Bronchial smooth muscle cell (primary cell): ENCODE measurements around the gene CLDN6. TPM values are rescaled to one million over a fixed set of nuclear protein-coding genes. Genes with fewer than 3 reads are reported as not detected.

Experiments used
- total RNA-seq: library from RNA; depleted of rRNA; stranded (reverse); fragments of >200 nt; gene quantifications from 2 replicates; pipeline ENCODE4 v1.2.1, GENCODE V29; 2014

The CLDN6 gene
- total RNA-seq = 0.09 and 0.16 TPM in 2 replicates

GRCh38 chr16:3017794-3018506 lies at the start of gene CLDN6:
TSS of gene CLDN6 (minus strand) at chr16:3018183. CDS start at chr16:3016021, 2,162 bp downstream.

GRCh38 chr16:3065069-3065741 lies 47.2 kb upstream of the CLDN6 start, which contains the start of gene IL32:
TSS of gene IL32 (plus strand) at chr16:3065640. CDS start at chr16:3065812, 172 bp downstream.

GRCh38 chr16:3045758-3046640 lies 28.0 kb upstream of the CLDN6 start, which contains the start of gene MMP25:
TSS of gene MMP25 (plus strand) at chr16:3046561. CDS start at chr16:3046918, 357 bp downstream.

GRCh38 chr16:3036726-3037315 lies 18.8 kb upstream of the CLDN6 start, which contains the start of gene BICDL2:
TSS of gene BICDL2 (minus strand) at chr16:3036944. CDS start at chr16:3035496, 1,448 bp downstream.

GRCh38 chr16:3023669-3024478 lies 5.9 kb upstream of the CLDN6 start, which contains the start of the genes HCFC1R1 and THOC6:
TSS of gene HCFC1R1 (minus strand) at chr16:3023942. CDS start at chr16:3023941, 1 bp downstream.
TSS of gene THOC6 (plus strand) at chr16:3024035. CDS start at chr16:3024327, 292 bp downstream.

GRCh38 chr16:3020247-3020603 lies 2.2 kb upstream of the CLDN6 start, which contains the start of gene TNFRSF12A:
TSS of gene TNFRSF12A (plus strand) at chr16:3020368. CDS start at chr16:3020398, 30 bp downstream.

GRCh38 chr16:3012828-3013420 lies 5.1 kb downstream of the CLDN6 start, which contains the start of gene CLDN9:
TSS of gene CLDN9 (plus strand) at chr16:3012923. CDS start at chr16:3013363, 440 bp downstream.

GRCh38 chr16:2980227-2981176 lies 37.5 kb downstream of the CLDN6 start, which contains the start of gene PKMYT1:
TSS of gene PKMYT1 (minus strand) at chr16:2980446. CDS start at chr16:2979657, 789 bp downstream.

GRCh38 chr16:2968738-2969544 lies 49.0 kb downstream of the CLDN6 start, which contains the start of gene PAQR4:
TSS of gene PAQR4 (plus strand) at chr16:2969348. CDS start at chr16:2969675, 327 bp downstream.

Other genes with a start within 250 kb of the CLDN6 start
- gene ELOB, start 240.9 kb downstream of the CLDN6 start, total RNA-seq = 762 and 829 TPM in 2 replicates
- gene PRSS33, start 230.6 kb downstream of the CLDN6 start, total RNA-seq = not detected in 2 replicates
- gene PRSS41, start 219.7 kb downstream of the CLDN6 start, total RNA-seq = not detected in 2 replicates
- 1.6 TPM in 1 of 2 replicates, not detected in the other for gene PRSS21, start 200.9 kb downstream of the CLDN6 start, total RNA-seq
- gene ZG16B, start 187.9 kb downstream of the CLDN6 start, total RNA-seq = 0.16 TPM in 1 of 2 replicates, not detected in the other
- not detected in 2 replicates for gene PRSS22, start 160.0 kb downstream of the CLDN6 start, total RNA-seq
- 47.5 and 62.6 TPM in 2 replicates for gene FLYWCH2, start 135.0 kb downstream of the CLDN6 start, total RNA-seq
- gene FLYWCH1, start 106.3 kb downstream of the CLDN6 start, total RNA-seq = 38.0 and 47.9 TPM in 2 replicates
- gene KREMEN2, start 53.9 kb downstream of the CLDN6 start, total RNA-seq = under 0.01 TPM in 1 of 2 replicates, not detected in the other
- gene PAQR4, start 48.8 kb downstream of the CLDN6 start, total RNA-seq = 0.79 and 1.1 TPM in 2 replicates
- gene PKMYT1, start 37.7 kb downstream of the CLDN6 start, total RNA-seq = 1.1 TPM in 1 of 2 replicates, not detected in the other
- under 0.01 TPM in 1 of 2 replicates, not detected in the other for gene CLDN9, start 5.3 kb downstream of the CLDN6 start, total RNA-seq
- gene TNFRSF12A, start 2.2 kb upstream of the CLDN6 start, total RNA-seq = 49.5 and 111 TPM in 2 replicates
- 16.8 and 30.7 TPM in 2 replicates for gene HCFC1R1, start 5.8 kb upstream of the CLDN6 start, total RNA-seq
- gene THOC6, start 5.9 kb upstream of the CLDN6 start, total RNA-seq = 17.8 and 20.2 TPM in 2 replicates
- 0.17 and 0.32 TPM in 2 replicates for gene BICDL2, start 18.8 kb upstream of the CLDN6 start, total RNA-seq
- gene MMP25, start 28.4 kb upstream of the CLDN6 start, total RNA-seq = under 0.01 TPM in 1 of 2 replicates, not detected in the other
- 2.7 and 5.2 TPM in 2 replicates for gene IL32, start 47.5 kb upstream of the CLDN6 start, total RNA-seq
- not detected in 2 replicates for gene ZSCAN10, start 81.1 kb upstream of the CLDN6 start, total RNA-seq
- gene ZNF205, start 94.4 kb upstream of the CLDN6 start, total RNA-seq = 12.1 and 14.3 TPM in 2 replicates
- gene ZNF213, start 116.8 kb upstream of the CLDN6 start, total RNA-seq = 3.2 and 5.0 TPM in 2 replicates
- gene OR1F1, start 170.0 kb upstream of the CLDN6 start, total RNA-seq = not detected in 2 replicates
- 6.0 and 6.3 TPM in 2 replicates for gene ZNF200, start 217.0 kb upstream of the CLDN6 start, total RNA-seq
- under 0.01 and 0.09 TPM in 2 replicates for gene MEFV, start 238.4 kb upstream of the CLDN6 start, total RNA-seq